Ovary (tissue), 3 donors: ENCODE measurements around the gene KCNJ12.
"Not testable (repeated sequence)": the region's sequence is repeated elsewhere in the genome, so short reads cannot be mapped to it uniquely, and the experiment has no call there.

Experiments
- CTCF ChIP-seq, 3 donors: fragments of 450-650 bp in 2 of 3; fragments of 200-600 bp in 1 of 3; IDR thresholded peaks; one replicate each; pipeline versions ENCODE4 v1.5.1 to v1.8.0; 2016 to 2022; ENCODE audit warnings: antibody characterized with exemption in 3 of 3, mild to moderate bottlenecking in 1 of 3
- EP300 ChIP-seq: sonication (generic); formaldehyde crosslinking; IDR thresholded peaks from one replicate; pipeline ENCODE4 v1.6.1; 2017; ENCODE audit warnings: antibody characterized with exemption
- POLR2A ChIP-seq: fragments of 450-650 bp; IDR thresholded peaks from one replicate; pipeline ENCODE4 v1.6.1; 2017; ENCODE audit warnings: antibody characterized with exemption, mild to moderate bottlenecking, moderate library complexity
- donor health status: DM: no; HTN: no; CAD: no.

GRCh38 chr17:21439015-21439336, 62.8 kb downstream of the KCNJ12 start:
- not testable (repeated sequence) for TF ChIP-seq CTCF (IDR thresholded peaks at IDR 0.05); POLR2A; EP300
